ENCODE measurements around the gene MPO.

Gene MPO

DNA sequence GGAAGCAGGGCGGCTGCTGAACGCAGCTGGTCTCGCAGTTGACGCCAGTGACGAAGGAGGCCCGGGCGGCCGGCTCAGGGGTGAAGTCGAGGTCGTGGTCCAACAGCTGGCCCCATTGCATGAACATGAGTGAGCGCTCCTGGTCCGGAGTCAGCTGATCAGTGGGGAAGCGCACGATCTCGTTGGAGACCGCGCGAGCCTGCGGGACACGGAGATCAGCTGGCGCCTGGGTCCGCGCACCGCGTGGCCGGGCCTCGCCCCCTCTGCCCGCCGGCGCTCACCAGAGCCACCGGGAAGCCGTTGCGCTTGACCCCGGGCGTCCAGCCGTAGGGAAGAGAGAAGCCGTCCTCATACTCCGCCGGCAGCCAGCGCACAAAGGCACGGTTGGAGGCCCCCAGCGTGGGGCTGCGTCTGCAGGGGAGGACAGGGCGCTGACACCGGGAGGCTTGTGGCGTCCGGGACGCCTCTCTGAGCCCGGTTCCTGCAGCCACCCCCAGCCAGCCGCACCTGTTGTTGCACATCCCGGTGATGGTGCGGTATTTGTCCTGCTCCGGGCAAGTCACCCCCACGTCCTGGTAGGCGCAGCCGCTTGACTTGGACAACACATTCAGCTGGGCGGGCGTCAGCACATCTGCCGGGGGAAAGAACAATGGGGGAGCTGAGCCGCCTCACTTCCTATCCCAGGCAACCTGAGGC is 1.6 kb downstream of the MPO start:
- DNase-seq (ENCODE audit: low spot score) = peak; percentile 9

DNA sequence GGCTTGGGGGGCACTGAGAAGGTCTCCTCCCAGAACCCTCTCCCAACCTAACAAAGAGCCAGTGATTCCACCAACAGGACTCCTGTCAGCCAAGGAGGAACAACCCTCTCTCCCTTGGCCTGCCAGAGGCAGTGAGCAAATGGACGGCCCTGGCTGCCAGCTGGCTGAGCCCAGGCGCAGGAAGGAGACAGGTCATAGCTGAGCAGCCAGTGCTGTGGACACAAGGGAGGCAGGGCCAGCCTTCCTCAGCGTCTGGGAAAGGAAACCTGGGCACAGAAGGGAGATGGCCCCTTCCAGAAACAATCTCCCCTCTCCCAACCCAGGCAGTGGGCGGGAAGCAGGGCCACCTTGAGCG is 2.1 kb downstream of the MPO start:
- DNase-seq (ENCODE audit: low spot score) = peak; percentile 26

DNA sequence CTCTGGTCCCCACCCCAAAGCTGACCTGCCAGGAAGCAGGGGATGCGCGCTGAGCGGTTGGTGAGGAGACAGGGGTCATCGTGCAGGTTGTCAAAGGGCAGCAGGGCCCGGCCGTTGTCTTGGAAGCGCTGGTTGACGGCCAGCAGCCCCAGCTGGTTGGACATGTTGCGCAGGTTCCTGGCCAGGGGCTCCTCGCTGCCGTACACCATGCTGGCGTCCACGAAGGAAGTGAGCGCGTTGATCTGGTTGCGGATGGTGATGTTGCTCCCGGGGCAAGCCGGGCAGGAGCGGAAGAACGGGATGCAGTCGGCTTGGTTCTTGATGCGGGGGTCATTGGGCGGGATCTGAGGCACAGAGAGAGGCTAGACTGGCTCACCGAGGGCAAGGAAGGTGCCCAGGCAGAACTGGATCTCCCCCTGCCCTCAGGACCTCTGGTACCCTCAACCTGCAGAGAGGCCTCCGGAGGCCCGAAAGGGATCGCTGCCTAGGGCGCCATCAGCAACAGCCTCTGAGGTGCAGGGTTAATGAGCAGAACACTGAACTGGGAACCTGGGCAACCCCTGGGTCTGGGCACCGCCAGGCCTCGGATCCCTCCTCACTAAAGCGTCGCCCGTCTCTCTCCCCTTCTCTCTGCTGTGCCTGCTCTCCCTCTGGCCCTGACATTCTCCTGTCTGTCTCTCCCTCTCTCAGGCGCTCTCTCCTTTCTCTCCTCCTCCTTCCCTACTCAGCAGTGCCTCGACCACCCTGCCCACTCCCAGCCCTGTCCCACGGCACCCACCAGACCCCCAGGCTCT is 2.7 kb downstream of the MPO start:
- DNase-seq (ENCODE audit: low spot score) = no peak

DNA sequence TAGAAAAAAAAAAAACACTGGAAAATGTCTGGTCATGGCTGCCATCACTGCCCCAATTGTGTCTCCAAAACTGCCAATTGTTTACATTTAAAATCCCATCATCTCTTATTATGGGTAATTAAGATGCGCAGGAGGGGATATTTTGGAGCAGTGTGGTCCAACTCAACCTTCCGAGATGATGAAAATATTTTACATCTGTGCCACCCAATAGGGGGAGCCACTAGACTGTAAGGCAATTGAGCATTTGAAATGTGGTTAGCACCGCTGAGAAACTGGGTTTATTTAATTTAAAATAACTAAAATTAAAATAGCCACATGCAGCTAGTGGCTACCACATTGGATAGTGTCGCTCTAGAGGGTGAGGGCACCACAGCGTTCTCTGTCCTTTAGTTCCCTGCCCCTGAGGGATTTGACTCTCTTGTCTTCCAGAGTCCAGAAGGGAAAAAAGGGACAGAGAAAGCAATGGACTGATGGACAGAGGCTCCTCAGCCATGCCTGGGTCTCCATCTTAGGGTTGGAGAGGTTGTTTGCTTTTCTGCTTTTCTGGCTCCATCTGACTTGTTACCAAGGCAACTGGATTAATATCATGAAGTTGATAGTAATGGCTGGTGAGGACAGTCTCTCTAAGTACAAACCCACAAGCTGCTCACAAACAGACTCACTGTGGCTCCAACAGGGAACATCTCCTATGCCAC is 3.5 kb downstream of the MPO start:
- no peak for DNase-seq (ENCODE audit: low spot score)

DNA sequence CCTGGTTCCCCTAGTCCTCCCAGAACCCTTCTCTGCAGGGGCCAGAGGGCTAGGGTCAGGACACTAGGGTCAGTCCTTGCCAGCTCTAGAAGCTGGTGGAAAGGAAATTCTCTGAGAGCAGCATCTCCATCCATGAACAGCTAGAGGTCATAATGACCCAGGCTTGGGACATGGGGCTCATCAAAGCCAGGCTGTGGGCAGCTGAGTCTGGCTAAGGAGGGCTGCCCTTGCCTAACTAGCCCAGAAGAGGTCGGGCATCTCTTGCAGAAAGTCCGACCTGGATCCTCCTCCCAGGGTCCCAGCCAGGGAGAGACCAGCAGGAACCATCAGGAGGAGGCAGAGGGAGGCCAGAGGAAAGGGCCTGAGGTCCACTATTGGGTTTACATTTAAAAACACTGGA is 4.3 kb downstream of the MPO start:
- no peak for DNase-seq (ENCODE audit: low spot score)

DNA sequence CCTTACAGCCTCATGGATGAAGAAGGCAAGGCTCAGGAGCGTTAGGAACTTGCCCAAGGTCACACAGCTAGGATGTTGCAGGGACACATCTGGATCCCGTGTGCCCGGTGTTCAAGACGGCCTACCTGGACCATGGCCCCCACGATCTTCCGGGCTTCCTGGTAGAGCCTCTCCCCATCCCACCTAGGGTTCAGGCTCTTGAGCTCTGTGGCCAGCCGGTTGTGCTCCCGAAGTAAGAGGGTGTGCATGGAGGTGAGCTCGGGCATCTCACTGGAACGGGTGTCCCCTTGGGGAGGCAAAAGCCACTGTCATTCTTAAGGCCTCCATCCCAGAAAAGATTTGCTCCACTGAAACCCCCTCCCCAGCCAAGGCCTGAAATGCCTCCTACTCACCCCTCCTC is 5.3 kb downstream of the MPO start:
- no peak for DNase-seq (ENCODE audit: low spot score)

- DNase-seq (ENCODE audit: low spot score) = no peak
Measured at GRCh38 chr17:58273453-58274104, 7.2 kb downstream of the MPO start.

GRCh38 chr17:58272367-58273280 is 8.1 kb downstream of the MPO start:
- DNase-seq (ENCODE audit: low spot score) = no peak

GRCh38 chr17:58271216-58271931 is 9.4 kb downstream of the MPO start:
- DNase-seq (ENCODE audit: low spot score) = no peak

DNA sequence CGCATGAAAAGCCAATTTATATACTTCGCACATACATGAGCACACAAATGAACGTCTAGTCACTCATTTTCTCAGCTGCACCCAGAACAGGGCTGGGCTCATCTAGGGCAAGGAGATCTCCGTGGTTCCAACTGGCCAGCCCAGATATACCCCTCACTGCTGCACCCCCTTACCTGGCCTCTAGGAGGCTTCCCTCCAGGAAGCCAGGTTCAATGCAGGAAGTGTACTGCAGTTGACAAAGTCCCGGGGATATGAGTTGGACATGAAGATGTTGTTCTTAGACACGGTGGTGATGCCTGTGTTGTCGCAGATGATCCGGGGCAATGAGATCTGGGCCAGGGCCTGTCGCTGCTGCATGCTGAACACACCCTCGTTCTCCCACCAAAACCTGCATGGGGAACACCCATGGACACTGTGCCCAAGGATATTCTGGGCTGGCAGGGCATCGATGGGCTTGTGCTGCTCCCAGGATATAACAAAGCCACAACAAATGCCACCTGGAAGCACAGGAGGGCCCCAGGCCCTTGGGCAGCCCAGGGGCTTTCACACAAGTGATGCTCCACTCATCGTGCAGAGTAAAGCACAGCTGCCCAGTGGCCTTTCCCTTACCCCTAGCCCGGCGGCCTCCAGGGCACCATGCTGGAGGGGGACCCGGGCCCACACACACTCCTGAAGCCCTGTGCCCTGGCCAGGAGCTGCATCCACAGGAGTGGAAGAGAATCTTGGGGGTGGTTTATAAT is 10.1 kb downstream of the MPO start:
- no peak for DNase-seq (ENCODE audit: low spot score)

DNA sequence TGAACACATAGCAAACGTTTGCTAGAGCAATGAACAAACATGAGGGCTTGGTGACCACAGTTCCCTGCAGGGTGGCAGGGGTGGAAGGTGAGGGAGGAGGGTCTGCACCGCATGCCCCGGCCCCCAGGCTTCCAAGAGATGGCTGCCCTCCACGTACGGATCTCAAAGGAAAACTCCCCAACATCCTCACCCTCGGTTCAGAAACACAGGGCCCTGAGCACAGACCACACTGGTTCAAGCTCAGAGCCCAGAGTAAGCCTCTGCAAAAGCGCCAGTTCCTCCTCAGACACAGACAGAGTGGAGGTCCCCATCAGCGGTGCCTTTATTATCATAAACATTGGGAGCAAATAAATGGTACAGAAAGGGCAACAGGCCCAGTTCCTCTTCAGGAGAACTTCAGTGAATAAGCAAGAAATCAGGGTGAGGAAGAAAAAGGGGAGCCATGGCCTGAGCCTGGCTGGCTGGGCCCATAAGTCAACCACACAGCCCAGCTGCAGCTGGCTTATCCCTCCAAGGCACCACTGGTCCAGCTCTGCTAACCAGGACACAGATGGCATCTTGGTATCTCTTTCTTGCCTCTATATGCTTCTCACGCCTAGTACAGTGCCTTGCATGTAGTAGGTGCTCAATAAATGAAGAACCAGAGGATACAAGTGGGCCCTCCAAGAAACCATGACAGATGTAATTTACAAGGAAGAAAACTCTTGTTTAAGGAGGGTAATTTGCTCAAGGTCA is 11.0 kb downstream of the MPO start:
- DNase-seq (ENCODE audit: low spot score) = peak; percentile 5

GRCh38 chr17:58268774-58269556 is 11.8 kb downstream of the MPO start:
- DNase-seq (ENCODE audit: low spot score) = peak; percentile 3

- DNase-seq (ENCODE audit: low spot score) = no peak
Measured at GRCh38 chr17:58268326-58268725, 12.4 kb downstream of the MPO start.

DNA sequence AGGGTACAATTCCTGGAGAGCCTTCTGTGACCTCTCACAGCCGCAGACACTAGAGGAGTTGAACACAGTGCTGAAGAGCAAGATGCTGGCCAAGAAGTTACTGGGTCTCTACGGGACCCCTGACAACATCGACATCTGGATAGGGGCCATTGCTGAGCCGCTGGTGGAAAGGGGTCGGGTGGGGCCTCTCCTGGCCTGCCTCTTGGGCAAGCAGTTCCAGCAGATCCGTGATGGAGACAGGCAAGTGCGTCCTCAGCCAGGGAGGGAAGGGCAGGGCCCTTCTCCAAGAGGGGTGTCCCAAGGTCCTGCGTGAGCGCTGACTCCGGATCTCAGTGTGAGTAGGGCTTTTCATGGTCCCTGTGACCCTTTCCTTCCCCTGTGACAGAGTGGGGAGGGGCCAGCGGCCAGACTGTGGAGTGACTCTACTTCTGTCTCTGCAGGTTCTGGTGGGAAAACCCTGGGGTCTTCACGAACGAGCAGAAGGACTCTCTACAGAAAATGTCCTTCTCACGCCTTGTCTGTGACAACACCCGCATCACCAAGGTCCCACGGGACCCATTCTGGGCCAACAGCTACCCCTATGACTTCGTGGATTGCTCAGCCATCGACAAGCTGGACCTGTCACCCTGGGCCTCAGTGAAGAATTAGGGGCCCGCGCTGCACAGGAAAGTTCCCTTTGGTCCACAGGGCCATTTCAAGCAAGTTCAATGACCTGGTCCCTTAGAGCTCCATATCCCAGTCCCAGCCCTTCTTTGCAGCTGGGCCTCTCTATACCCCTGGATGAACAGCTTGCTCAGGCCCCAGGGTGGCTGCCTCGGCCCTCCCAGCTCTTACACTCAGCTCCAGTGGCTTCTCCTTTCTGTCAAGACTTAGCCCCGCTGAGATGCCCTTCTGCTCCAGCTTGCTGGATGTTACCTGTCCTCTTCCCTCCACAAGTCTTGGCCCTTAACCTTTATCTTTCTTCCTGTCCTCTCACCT is 13.1 kb downstream of the MPO start:
- DNase-seq (ENCODE audit: low spot score) = no peak

GRCh38 chr17:58265902-58266875 is 14.5 kb downstream of the MPO start:
- DNase-seq (ENCODE audit: low spot score) = no peak

DNA sequence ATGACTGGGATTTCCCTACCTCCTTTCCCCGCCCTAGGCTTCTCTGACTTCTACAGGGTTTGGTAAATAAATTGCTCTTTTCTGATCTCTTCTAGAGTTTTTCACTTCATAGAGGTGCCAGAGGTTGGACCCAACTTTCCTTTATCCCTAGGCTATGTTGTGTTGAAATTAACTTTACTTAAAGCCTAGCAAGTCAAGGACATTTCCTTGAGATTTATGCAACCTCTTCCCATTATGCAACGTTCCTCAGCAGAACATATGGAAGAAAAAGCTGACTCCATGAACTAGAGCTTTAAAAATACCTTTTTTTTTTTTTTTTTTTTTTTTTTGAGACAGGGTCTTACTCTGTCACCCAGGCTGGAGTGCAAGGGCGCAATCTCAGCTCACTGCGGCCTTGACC is 15.5 kb downstream of the MPO start:
- DNase-seq (ENCODE audit: low spot score) = no peak
